ENCODE measurements around the gene H1-8.

The H1-8 gene

DNA sequence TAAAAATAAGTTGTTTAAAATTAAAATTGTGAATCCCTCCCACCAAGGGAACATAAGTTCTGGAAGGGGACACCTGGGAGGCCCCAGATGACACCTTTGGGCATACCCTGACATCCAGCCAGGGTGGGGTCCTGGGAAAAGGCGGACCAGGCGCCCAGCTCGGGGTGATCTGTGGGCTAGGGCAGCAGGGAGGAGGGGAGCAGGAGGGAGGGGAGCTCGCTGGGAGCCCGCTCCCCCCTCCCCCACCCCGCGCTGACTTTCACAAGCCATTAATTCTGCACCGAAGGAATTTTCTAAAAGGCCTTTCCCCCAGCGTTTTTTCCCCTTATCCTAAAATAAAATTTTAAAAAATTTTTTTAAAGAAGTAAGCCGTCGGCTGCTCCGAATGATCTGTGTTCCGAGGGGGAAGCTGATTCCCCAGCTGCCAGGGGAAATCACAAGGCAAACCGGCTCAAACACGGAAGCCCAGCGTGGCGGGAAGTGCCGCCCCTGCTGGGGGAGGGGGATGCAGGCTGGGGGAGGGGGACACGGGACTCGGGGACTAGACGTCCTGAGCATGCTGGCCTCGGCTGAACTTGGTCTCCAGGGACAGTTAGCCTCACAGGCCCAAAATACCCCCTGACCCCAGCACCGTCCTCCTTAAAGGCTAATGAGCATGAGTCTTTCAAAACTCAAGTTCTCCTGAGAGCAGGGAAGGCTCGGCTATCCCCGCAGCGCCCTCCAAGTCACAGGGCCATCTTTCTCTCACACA, 49.6 kb downstream of the H1-8 start:
- in situ Hi-C loops (cut with MboI; ENCODE audit: low sequenced_read_pairs) = no loop called here

DNA sequence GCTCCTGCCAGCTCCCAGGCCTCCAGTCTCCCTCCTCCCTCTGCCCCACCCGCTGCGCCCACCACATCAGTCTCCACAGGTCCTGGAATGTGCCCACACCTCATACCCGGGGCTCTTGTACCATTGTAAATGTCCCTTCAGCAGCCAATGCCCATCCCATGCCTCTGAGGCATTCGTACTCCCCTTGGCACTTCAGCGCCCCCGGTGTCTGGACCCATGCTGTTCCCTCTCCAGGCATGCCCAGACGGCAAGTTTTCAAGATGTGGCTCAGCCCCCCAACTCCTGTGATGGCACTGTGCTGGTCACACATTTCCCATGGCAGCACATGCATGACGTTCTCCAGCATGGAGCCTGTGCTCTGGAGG, 50.2 kb downstream of the H1-8 start:
- in situ Hi-C loops (cut with MboI; ENCODE audit: low sequenced_read_pairs) = no loop called here

DNA sequence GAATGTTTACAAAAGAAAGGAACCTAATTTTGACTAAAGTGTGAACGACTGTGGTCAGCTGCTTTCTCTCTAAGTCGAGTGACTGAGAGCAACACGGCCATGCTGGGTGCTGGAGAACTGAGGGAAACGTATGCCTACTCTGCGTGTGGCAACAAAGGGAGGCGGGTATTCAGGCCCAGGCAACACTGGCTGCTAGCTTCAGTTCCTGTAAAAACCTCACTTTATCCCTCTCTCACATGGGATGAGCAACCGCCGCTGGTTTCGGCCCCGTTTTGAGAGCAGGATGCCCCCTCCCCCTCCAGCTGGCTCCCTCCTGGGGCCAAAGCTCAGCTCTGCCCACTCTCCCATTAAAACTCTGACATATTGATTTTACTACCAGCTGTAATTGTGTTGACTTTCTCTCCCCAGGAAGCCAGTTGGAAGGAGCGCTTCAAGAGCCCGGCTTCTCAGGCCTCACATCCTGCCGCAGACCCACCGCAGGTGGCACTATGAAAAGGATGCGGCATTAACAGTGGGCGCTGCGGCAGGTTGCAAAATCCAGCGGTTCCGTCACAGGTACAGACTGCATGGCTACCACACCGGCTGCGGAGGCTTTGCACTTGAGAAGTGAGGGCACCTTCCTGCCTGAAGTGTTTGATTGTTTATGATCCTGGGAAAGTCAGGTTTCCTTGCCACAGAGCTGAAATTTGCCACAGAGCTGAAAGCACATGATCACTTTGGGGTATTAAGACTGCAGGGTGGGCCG, 50.8 kb downstream of the H1-8 start:
- in situ Hi-C loops (cut with MboI; ENCODE audit: low sequenced_read_pairs) = no loop called here

DNA sequence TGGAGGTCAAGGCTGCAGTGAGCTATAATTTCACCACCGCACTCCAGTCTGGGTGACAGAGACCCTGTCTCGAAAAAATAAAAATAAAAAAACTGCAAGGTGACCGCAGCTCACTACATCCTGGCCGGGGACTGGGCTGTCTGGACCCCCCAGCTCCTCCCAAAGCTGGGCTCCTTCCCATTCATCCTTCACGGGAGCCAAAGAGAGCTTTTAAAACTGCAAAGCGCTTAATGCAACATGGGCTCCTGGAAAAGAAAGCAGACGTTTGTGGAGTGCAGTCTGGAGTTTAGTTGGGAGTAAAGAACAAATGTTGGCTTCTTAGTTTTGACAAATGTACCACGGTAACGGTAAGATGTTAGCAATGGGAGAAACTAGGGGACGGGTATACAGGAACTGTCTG, 51.4 kb downstream of the H1-8 start:
- in situ Hi-C loops (cut with MboI; ENCODE audit: low sequenced_read_pairs) = no loop called here

DNA sequence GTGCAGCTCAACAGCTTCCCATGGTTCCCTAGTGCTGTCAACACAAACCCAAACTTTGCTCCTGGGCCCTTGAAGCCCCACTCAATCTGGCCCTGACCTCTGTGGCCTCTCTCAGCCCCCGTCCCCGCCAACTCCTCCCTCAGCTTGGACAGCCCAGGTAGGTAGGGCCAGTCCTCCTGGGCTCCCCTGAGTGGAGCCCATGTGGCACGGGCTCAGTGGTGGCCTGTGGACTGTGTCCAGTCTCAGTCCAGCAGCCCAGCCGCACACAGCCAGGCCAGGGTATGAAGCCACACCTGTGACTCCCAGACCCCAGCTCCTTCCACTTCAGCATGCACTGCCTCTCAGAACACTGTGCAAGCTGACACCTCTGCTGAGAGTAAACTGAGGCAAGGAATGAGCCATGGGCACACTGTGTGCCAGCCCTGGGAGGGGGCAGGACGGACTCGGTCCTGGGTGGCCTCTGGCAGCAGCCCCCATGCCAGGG, 52.0 kb downstream of the H1-8 start:
- in situ Hi-C loops (cut with MboI; ENCODE audit: low sequenced_read_pairs) = no loop called here

GRCh38 chr3:129595544-129596193, 52.7 kb downstream of the H1-8 start:
- in situ Hi-C loops (cut with MboI; ENCODE audit: low sequenced_read_pairs) = no loop called here

GRCh38 chr3:129596194-129597086, 53.5 kb downstream of the H1-8 start:
- in situ Hi-C loops (cut with MboI; ENCODE audit: low sequenced_read_pairs) = no loop called here

GRCh38 chr3:129597087-129597999, 54.4 kb downstream of the H1-8 start:
- in situ Hi-C loops (cut with MboI; ENCODE audit: low sequenced_read_pairs) = no loop called here

- in situ Hi-C loops (cut with MboI; ENCODE audit: low sequenced_read_pairs) = no loop called here
Observed at GRCh38 chr3:129598000-129598381, 55.0 kb downstream of the H1-8 start.

GRCh38 chr3:129598484-129598883, 55.5 kb downstream of the H1-8 start:
- in situ Hi-C loops (cut with MboI; ENCODE audit: low sequenced_read_pairs) = no loop called here

- in situ Hi-C loops (cut with MboI; ENCODE audit: low sequenced_read_pairs) = no loop called here
Observed at GRCh38 chr3:129599073-129599472, 56.1 kb downstream of the H1-8 start.

DNA sequence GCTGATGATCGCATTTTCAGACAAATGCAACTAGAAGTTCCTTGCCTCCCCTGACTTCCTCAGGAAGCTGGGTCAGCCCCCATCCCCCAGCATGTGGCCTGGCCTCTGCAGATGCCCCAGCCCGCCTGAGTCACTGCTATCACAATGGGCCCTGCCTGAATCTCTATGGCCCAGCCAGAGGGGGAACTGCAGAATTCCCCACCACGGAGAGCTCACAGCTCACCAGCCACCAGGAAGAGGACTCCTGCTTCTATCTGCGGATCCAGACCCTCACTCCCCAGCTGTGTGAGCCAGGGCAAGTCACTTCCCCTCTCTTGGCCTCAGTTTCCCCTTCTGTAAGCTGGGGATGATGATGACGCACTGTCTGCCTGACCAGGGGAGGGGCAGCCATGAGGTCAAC, 56.6 kb downstream of the H1-8 start:
- in situ Hi-C loops (cut with MboI; ENCODE audit: low sequenced_read_pairs) = no loop called here

DNA sequence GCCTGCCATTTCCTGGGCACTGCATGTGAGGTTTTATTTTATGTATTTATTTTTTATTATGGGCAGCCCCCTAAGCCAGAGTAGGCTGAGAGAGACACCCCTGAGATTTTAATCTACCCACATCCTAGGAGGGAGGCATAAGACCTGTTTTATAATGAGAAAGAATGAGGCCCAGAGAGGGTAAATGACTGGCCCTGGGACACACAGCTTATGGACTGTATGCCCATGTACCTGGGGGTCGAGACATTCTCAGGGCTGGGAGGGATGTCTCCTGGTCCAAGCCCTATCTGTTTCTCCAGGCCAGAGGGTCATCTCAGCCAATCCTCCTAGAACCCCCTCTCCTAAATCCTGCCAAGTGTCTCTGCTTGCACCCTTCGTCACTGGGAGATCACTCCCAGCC, 57.4 kb downstream of the H1-8 start:
- in situ Hi-C loops (cut with MboI; ENCODE audit: low sequenced_read_pairs) = no loop called here

Data from HL-60/S4 treated with retinoic acid at 250 ng/mL for 4 days and 3 days (cell line).